Fibroblast of mammary gland (primary cell): ENCODE results near the gene JPT2.

Experiments
- DNase-seq: peaks from one replicate; pipeline ENCODE4 v3.0.0-alpha.2; 2010; ENCODE audit warnings: low read depth
- H3K4me3 ChIP-seq: 2 replicates; pipeline ENCODE4 v1.5.1; 2011; ENCODE audit warnings: low read depth, mild to moderate bottlenecking, low read length, moderate library complexity; ENCODE audit not compliant: control insufficient read depth
- CTCF ChIP-seq: conservative IDR thresholded peaks from 2 replicates; pipeline ENCODE4 v1.5.1; 2011; ENCODE audit warnings: low read depth, low read length, inconsistent platforms; ENCODE audit not compliant: control insufficient read depth, insufficient read depth

Gene JPT2

GRCh38 chr16:1651094-1651973 is 26.7 kb upstream of the JPT2 start:
- TF ChIP-seq CTCF, result no peak
- peak; percentile 5 for DNase-seq
- no peak overlapping the region for H3K4me3 ChIP-seq

DNA sequence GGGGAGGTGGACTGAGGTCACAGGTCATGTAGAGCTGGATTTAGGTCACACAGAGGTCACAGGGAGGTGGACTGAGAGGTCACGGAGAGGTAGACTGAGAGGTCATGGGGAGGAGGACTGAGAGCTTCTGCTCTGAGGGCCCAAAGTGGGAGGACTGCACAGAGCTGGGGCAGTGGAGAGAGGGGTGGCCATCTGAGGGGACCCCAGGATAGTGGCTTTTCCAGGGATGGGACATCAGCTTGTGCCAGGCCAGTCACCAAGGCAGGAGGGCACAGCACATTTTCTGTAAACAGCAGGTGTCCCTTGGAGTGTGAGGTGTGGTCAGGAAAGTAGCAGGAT is 26.1 kb upstream of the JPT2 start:
- DNase-seq, result no peak
- H3K4me3 ChIP-seq, result no peak overlapping the region
- TF ChIP-seq CTCF, result no peak

DNA sequence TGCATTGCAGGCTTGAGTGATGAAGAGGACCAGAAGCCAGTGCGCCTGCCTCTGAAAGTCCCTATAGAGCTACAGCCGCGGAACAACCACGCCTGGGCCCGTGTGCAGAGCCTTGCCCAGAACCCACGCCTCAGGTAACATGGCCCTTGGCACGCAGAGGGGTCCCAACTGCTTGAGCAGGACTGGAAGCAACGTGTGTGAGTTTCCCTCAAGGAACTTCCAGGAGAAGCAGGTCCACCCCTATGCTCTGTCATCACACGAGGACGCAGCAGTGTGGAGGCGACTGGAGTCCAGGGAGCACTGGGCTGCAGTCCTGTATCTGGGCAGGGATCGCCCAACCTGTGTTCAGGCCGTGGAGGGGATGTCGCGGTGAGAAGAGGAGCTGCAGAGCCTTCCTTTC is 25.1 kb upstream of the JPT2 start:
- DNase-seq, result no peak
- H3K4me3 ChIP-seq, result no peak overlapping the region
- TF ChIP-seq CTCF, result no peak

DNA sequence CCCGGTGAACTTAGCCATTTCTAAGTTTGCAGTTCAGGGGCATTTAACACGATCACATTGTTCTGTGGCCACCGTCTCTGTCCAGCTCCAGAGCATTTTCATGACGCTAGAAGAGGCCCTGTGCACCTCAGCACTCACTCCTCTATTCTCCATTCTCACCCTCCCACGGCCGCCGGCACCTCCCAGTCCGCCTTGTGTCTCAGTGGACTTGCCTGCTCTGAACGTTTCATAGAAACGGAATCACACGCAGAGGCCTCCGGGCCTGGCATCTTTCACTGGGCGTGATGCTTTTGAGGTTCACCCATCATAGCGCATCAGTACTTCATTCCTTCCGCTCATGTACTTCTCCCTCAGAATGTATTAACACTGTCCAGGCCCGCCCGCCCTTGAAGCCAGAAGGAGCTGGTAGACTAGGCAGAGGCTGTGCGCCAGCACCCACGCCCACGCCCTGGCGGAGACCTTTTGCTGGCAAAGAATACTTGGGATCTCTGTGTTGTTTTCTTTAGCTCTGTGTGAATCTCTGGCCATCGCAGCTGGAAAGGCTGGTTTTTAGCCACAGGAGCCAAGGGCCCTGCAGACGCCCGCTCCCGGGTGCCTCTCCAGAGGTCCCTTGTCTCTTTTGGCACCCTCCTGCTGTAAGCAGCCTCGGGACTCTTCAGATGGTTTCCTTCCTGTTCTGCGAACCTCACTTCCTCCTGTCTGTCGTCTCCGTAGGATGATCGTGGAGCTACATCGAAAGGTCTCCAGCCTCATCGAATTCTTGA is 23.4 kb upstream of the JPT2 start:
- peak; percentile 5 for DNase-seq
- TF ChIP-seq CTCF, result no peak
- H3K4me3 ChIP-seq, result no peak overlapping the region

DNA sequence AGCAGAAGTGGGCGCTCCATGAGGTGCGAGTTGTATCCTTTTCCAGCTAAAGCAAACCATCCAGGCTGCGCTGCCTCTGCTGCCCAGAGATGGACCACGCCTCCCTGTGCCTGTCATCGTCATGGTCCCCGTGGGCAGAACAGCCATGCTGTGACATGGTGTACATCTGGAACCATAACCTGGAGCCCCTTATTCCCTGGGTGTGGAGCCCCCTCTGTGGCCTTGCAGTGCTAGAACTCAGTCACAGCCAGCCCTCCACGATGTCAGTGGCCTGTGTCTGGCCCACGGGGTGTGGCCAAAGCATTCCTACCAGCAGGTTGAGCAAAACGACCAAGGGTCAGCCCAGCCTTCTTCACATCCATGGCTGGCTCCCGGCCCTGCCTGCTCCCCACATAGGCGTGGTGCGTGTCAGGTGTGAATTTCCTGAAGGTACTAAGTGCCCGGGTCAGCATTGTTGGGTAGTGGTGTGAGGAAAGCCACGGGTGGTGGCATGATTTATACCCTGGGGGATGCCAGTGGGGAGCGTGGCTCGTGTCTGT is 22.7 kb upstream of the JPT2 start:
- DNase-seq, result no peak
- no peak overlapping the region for H3K4me3 ChIP-seq
- TF ChIP-seq CTCF, result no peak

GRCh38 chr16:1655909-1656807 is 21.9 kb upstream of the JPT2 start:
- no peak for DNase-seq
- no peak overlapping the region for H3K4me3 ChIP-seq
- no peak for TF ChIP-seq CTCF
